Transverse colon (tissue), 4 donors: ENCODE measurements around the gene TMEM238L. TPM values are rescaled to one million over a fixed set of nuclear protein-coding genes. Genes with fewer than 3 reads are reported as not detected.

ENCODE experiments used
- DNase-seq: peaks from one replicate; pipeline ENCODE4 v3.0.0-alpha.2; 2019
- H3K27ac ChIP-seq, 4 donors: fragments of 200-600 bp; sonication (generic); 2 replicates each; pipeline ENCODE4 v1.5.1; 2016 to 2018; ENCODE audit warnings: inconsistent platforms in 4 of 4
- H3K27me3 ChIP-seq: fragments of 200-600 bp; sonication (generic); 2 replicates; pipeline ENCODE4 v1.5.1; 2017; ENCODE audit warnings: inconsistent platforms
- H3K36me3 ChIP-seq, 4 donors: fragments of 200-600 bp; sonication (generic); 2 replicates each; pipeline ENCODE4 v1.5.1; 2017 to 2019; ENCODE audit warnings: inconsistent platforms in 4 of 4
- H3K4me1 ChIP-seq, 4 donors: fragments of 200-600 bp; sonication (generic); 2 replicates each; pipeline ENCODE4 v1.5.1; 2017 to 2020; ENCODE audit warnings: inconsistent platforms in 4 of 4
- H3K4me3 ChIP-seq, 4 donors: fragments of 200-600 bp; sonication (generic); 1 replicate in 1 of 4; 2 replicates in 3 of 4; pipeline versions ENCODE4 v1.5.1 to v1.6.1; 2017 to 2019; ENCODE audit warnings: inconsistent platforms in 4 of 4
- H3K9me3 ChIP-seq, 2 donors: fragments of 200-600 bp; sonication (generic); 2 replicates each; pipeline ENCODE4 v1.5.1; 2017 to 2019; ENCODE audit warnings: inconsistent platforms in 2 of 2
- CTCF ChIP-seq, 5 experiments: fragments of 200-600 bp in 3 of 5; fragments of 450-650 bp in 2 of 5; sonication (generic) in 3 of 5; IDR thresholded peaks; 1 replicate in 2 of 5; 2 replicates in 3 of 5; pipeline ENCODE4 v1.5.1; 2016 to 2017; ENCODE audit warnings: antibody characterized with exemption in 5 of 5, inconsistent platforms in 3 of 5, mild to moderate bottlenecking in 2 of 5, moderate library complexity in 1 of 5
- EP300 ChIP-seq: sonication (generic); formaldehyde crosslinking; IDR thresholded peaks from one replicate; pipeline ENCODE4 v1.6.1; 2017; ENCODE audit warnings: antibody characterized with exemption, low read depth
- POLR2A ChIP-seq: fragments of 450-650 bp; IDR thresholded peaks from one replicate; pipeline ENCODE4 v1.6.1; 2016; ENCODE audit warnings: antibody characterized with exemption, mild to moderate bottlenecking, moderate library complexity
- POLR2AphosphoS5 ChIP-seq, 3 donors: sonication (generic); formaldehyde crosslinking; IDR thresholded peaks; one replicate each; pipeline ENCODE4 v1.6.1; 2016; ENCODE audit warnings: antibody characterized with exemption in 3 of 3
- WGBS, 2 donors: methylation state at CpG; one replicate each; pipeline ENCODE4 v1.1.5; 2018; ENCODE audit warnings: low coverage in 1 of 2; 5-methylcytosine and 5-hydroxymethylcytosine counted together
- in situ Hi-C, 4 donors: fragments of 200-750 bp; cut with MboI; loops; one replicate each; pipeline versions ENCODE4 v1.15.0 to v1.15.1; 2017; ENCODE audit warnings: low sequenced_read_pairs in 3 of 4, low pct_ligation_motif_present in 1 of 4, low pct_unique_long_range_greater_than_20kb in 1 of 4
- intact Hi-C: fragments of 100-400 bp; cut with DNase I; formaldehyde crosslinking; loops from one replicate; pipeline ENCODE4 v1.15.1; 2023; ENCODE audit warnings: low total_unique reads
- total RNA-seq, 4 donors: library from RNA; depleted of rRNA; stranded (reverse); fragments of >200 nt; gene quantifications; one replicate each; pipeline ENCODE4 v1.1.0, GENCODE V29; 2016

Gene TMEM238L
- total RNA-seq, 4 donors from 2014 or later = 34.4 to 66.5 (median 42.5) TPM

DNA sequence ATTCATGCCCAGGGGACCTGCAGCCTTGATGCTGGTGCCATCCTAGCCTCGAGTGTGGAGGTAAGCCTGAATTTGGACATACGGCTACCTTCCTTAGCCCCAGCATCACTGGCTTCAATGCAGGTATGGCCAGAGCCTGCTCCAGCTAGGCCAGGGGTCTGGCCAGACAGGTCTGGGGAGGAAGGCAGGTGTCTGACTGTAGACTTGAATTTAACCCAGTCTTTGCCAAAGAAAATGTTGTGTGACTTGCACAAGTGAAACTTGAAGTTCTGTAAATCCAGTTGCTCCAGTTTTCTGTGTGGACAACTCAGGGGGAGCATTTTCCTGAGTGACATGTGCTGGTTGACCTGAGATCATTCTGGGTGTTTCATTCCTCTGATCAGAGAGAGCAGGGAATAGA is 32.8 kb downstream of the TMEM238L start:
- TF ChIP-seq CTCF (IDR thresholded peaks at IDR 0.05) (no peak), POLR2AphosphoS5 (IDR thresholded peaks at IDR 0.05) (no peak), POLR2A (no peak), EP300 (no peak)
- no peaks in the 10 kb centered on the region for H3K27me3 ChIP-seq
- WGBS, 2 donors = 73% methylated on average over 2 of the region's 2 CpGs; no CpG with 5 or more reads in 1 of the 2 donors
- H3K9me3 ChIP-seq = peaks cover 0 to 2% of the 10 kb centered on the region in 2 donors
- intact Hi-C loops = no loop called here
- H3K27ac ChIP-seq = no peak overlapping the region
- in situ Hi-C loops = loop anchor here in 1 of 4 donors (10.0 to 25.0 kb wide), 3 partner anchors 56 to 291 kb away; partner anchors contain the start of gene PIRT
- peaks cover 4 to 33% (median 9%) of the 10 kb centered on the region in 4 donors for H3K4me1 ChIP-seq
- no peak for DNase-seq
- H3K4me3 ChIP-seq = no peak overlapping the region
- no peaks in the 10 kb centered on the region for H3K36me3 ChIP-seq

- H3K27ac ChIP-seq = no peak overlapping the region
- H3K4me1 ChIP-seq = peaks cover 4 to 27% (median 6%) of the 10 kb centered on the region in 4 donors
- in situ Hi-C loops (loop anchor here in 1 of 4 donors (10.0 to 25.0 kb wide), 3 partner anchors 55 to 292 kb away; partner anchors contain the start of gene PIRT), intact Hi-C loops (no loop called here)
- no peaks in the 10 kb centered on the region for H3K27me3 ChIP-seq
- TF ChIP-seq POLR2AphosphoS5 (IDR thresholded peaks at IDR 0.05) (no peak), EP300 (no peak), CTCF (IDR thresholded peaks at IDR 0.05) (no peak), POLR2A (no peak)
- no peaks in the 10 kb centered on the region for H3K36me3 ChIP-seq
- H3K4me3 ChIP-seq = no peak overlapping the region
- 67% methylated on average over 6 of the region's 6 CpGs; no CpG with 5 or more reads in 1 of the 2 donors for WGBS, 2 donors
- DNase-seq = no peak
- H3K9me3 ChIP-seq = peaks cover 0 to 2% of the 10 kb centered on the region in 2 donors
Measured at GRCh38 chr17:10769840-10770239, 34.1 kb downstream of the TMEM238L start.

GRCh38 chr17:10768750-10769251 is 35.1 kb downstream of the TMEM238L start:
- no peaks in the 10 kb centered on the region for H3K36me3 ChIP-seq
- no peak for DNase-seq
- TF ChIP-seq POLR2AphosphoS5 (IDR thresholded peaks at IDR 0.05) (no peak), POLR2A (no peak), CTCF (IDR thresholded peaks at IDR 0.05) (no peak), EP300 (no peak)
- H3K27me3 ChIP-seq = no peaks in the 10 kb centered on the region
- peaks cover 0 to 2% of the 10 kb centered on the region in 2 donors for H3K9me3 ChIP-seq
- intact Hi-C loops (no loop called here), in situ Hi-C loops (loop anchor here in 1 of 4 donors (25.0 kb wide), 1 partner anchor 294 kb away; no protein-coding TSS in a partner anchor)
- H3K27ac ChIP-seq = no peak overlapping the region
- WGBS, 2 donors = 72% methylated on average over 2 of the region's 2 CpGs; no CpG with 5 or more reads in 1 of the 2 donors
- H3K4me1 ChIP-seq = peaks cover 3 to 19% (median 4%) of the 10 kb centered on the region in 4 donors
- H3K4me3 ChIP-seq = no peak overlapping the region

DNA sequence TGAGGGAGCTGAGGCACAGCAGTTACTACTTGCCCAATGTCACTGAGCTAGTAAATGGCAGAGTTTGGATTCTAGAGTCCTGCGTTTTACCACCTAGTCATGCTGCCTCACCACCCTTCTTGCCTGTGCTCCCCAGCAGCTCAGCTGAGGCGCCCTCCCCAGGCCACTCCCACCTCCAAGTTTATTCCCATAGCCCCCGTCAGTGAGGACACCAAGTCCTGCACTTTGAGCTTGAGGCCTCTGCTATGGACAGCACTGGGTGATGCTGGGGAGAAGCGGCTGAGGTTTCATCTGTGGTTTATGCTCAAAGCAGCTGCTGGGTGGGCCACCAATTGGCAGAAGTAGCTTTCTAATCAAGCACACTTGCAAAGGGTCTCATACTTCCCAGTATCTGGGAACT is 36.7 kb downstream of the TMEM238L start:
- Histone ChIP-seq H3K27ac (no peak overlapping the region), H3K4me1 (peaks cover 0 to 4% (median 2%) of the 10 kb centered on the region in 4 donors), H3K36me3 (no peaks in the 10 kb centered on the region), H3K4me3 (no peak overlapping the region), H3K27me3 (no peaks in the 10 kb centered on the region), H3K9me3 (peaks cover 0 to 2% of the 10 kb centered on the region in 2 donors)
- no peak for TF ChIP-seq EP300
- TF ChIP-seq POLR2A = no peak
- no peak for TF ChIP-seq POLR2AphosphoS5 (IDR thresholded peaks at IDR 0.05)
- no peak for TF ChIP-seq CTCF (IDR thresholded peaks at IDR 0.05)
- intact Hi-C loops (no loop called here), in situ Hi-C loops (loop anchor here in 1 of 4 donors (25.0 kb wide), 1 partner anchor 295 kb away; no protein-coding TSS in a partner anchor)
- no peak for DNase-seq
- 89% methylated on average over 4 of the region's 4 CpGs; no CpG with 5 or more reads in 1 of the 2 donors for WGBS, 2 donors
